Measurements from ENCODE around the gene SCOC.

DNA sequence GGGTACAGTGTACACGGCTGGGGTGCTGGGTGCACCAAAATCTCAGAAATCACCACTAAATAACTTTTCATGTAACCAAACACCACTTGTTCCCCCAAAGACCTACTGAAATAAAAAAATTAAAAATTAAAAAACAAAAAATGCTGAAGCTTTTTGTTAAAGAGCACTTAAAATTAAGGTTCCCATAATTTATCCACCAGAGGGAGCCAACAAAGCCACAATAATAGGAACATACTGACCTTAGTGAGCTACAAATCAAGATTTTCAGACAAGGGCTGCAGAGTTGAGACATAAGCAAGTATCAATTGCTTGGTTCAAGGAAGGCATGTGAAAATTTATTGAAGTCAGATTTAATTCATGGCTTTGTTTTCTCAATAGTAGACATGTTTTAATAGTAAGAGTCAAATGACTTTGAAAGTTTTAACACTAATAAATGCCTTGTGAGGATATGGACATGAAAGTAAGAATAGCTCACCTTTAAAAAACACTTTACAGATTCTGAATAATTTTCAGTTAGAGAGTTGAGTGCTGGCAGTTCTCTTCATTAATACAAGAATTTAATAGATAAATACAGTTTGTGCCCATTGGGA is 43.0 kb upstream of the SCOC start:
- TF ChIP-seq, protein P1, sequence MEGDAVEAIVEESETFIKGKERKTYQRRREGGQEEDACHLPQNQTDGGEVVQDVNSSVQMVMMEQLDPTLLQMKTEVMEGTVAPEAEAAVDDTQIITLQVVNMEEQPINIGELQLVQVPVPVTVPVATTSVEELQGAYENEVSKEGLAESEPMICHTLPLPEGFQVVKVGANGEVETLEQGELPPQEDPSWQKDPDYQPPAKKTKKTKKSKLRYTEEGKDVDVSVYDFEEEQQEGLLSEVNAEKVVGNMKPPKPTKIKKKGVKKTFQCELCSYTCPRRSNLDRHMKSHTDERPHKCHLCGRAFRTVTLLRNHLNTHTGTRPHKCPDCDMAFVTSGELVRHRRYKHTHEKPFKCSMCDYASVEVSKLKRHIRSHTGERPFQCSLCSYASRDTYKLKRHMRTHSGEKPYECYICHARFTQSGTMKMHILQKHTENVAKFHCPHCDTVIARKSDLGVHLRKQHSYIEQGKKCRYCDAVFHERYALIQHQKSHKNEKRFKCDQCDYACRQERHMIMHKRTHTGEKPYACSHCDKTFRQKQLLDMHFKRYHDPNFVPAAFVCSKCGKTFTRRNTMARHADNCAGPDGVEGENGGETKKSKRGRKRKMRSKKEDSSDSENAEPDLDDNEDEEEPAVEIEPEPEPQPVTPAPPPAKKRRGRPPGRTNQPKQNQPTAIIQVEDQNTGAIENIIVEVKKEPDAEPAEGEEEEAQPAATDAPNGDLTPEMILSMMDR (conservative IDR thresholded peaks at IDR 0.05 in 1 of 2, IDR thresholded peaks at IDR 0.05 in 1 of 2; ENCODE audit: extremely low read depth in 1 of 2, insufficient read depth in 1 of 2, low read depth in 1 of 2, low read length in 2 of 2): peak; percentile 49 to 55
- TF ChIP-seq EZH2 (IDR thresholded peaks at IDR 0.05; ENCODE audit: borderline replicate concordance, low read length): no peak
